GM10248 (cell line): ENCODE measurements around the gene CNKSR1.

Source experiments
- CTCF ChIA-PET: fragments of 300-600 bp; sonication (Branson Sonifier 250); formaldehyde crosslinking; extraction: SDS; loops from one replicate; lab custom pipeline; 2021; ENCODE audit warnings: antibody characterized with exemption; lab: Yijun Ruan, JAX
- POLR2A ChIA-PET: fragments of 350-650 bp; sonication (Branson Sonifier 250); formaldehyde crosslinking; extraction: SDS; loops from one replicate; lab custom pipeline; 2020; ENCODE audit warnings: antibody characterized with exemption; lab: Yijun Ruan, JAX
- DNase-seq: peaks from one replicate; pipeline ENCODE4 v3.0.0; 2012; ENCODE audit errors: extremely low spot score
- TF ChIP-seq, protein P1 (sequence below): IDR thresholded peaks from 2 replicates; pipeline ENCODE4 v1.5.1; 2012; ENCODE audit warnings: mild to moderate bottlenecking, low read depth; ENCODE audit errors: extremely low read depth, missing control alignments, control extremely low read depth

The CNKSR1 gene, protein sequence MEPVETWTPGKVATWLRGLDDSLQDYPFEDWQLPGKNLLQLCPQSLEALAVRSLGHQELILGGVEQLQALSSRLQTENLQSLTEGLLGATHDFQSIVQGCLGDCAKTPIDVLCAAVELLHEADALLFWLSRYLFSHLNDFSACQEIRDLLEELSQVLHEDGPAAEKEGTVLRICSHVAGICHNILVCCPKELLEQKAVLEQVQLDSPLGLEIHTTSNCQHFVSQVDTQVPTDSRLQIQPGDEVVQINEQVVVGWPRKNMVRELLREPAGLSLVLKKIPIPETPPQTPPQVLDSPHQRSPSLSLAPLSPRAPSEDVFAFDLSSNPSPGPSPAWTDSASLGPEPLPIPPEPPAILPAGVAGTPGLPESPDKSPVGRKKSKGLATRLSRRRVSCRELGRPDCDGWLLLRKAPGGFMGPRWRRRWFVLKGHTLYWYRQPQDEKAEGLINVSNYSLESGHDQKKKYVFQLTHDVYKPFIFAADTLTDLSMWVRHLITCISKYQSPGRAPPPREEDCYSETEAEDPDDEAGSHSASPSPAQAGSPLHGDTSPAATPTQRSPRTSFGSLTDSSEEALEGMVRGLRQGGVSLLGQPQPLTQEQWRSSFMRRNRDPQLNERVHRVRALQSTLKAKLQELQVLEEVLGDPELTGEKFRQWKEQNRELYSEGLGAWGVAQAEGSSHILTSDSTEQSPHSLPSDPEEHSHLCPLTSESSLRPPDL

DNA sequence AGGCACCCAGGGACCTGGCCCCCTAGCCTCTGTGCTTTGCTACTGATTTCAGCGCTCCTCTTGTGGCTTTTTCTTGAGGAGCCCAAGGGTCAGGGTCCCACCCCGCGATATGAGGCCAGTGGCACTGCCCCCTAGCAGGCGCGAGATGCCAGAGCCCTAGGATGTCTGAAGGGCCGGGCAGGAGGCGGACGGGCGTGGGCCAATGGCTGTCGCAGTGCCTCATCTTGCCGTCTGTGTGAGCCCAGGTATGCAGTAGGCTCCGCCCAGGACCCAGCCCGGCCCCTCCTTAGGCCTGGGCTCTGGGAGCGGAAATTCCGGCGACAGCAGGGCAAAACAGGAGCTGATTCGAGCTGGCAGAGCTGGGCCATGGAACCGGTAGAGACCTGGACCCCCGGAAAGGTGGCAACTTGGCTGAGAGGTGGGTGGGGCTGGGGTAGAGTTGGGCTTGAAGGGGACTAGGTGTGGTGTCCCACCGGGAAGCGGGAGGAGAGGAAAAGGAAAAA is at the start of gene CNKSR1:
Gene CNKSR1 (plus strand): TSS at position 310 of the 503 bp plus-strand sequence. CDS start 57 bp downstream, at position 367.
- POLR2A ChIA-PET = no interaction called here
- TF ChIP-seq, protein P1, sequence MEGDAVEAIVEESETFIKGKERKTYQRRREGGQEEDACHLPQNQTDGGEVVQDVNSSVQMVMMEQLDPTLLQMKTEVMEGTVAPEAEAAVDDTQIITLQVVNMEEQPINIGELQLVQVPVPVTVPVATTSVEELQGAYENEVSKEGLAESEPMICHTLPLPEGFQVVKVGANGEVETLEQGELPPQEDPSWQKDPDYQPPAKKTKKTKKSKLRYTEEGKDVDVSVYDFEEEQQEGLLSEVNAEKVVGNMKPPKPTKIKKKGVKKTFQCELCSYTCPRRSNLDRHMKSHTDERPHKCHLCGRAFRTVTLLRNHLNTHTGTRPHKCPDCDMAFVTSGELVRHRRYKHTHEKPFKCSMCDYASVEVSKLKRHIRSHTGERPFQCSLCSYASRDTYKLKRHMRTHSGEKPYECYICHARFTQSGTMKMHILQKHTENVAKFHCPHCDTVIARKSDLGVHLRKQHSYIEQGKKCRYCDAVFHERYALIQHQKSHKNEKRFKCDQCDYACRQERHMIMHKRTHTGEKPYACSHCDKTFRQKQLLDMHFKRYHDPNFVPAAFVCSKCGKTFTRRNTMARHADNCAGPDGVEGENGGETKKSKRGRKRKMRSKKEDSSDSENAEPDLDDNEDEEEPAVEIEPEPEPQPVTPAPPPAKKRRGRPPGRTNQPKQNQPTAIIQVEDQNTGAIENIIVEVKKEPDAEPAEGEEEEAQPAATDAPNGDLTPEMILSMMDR = no peak
- CTCF ChIA-PET = interaction anchor here (0.7 to 4.9 kb wide), 6 partner anchors 8 to 145 kb away, joined by 3 to 44 read pairs (median 4); partner anchors contain the start of genes C1orf232, CEP85 and ZNF593
- no peak for DNase-seq

DNA sequence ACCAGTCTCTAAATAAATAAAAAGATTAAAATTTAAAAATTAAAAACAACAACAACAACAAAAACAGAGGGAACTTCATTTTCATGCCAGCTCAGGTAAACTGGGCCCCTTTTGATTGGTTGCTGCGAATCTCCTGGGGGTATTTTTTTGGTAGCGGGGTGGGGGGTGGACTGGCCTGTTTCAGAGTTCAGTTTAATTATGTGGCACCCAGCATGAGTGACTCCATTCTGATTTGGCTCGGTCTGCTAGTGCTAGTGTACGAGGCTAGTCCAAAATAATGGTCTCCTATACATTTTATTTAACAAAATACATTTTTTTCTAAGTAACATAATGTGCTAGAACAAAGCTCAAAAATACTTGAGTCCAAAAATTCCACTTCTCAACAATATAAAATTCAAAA is 47.5 kb upstream of the CNKSR1 start:
- POLR2A ChIA-PET = no interaction called here
- CTCF ChIA-PET = interaction anchor here (1.2 to 7.9 kb wide), 2 partner anchors 15 to 248 kb away, joined by 3 to 93 read pairs; no protein-coding TSS in a partner anchor
- TF ChIP-seq, protein P1 = no peak
- no peak for DNase-seq

- TF ChIP-seq, protein P1 = no peak
- no peak for DNase-seq
- CTCF ChIA-PET = interaction anchor here (1.5 to 7.9 kb wide), 2 partner anchors 14 to 133 kb away, joined by 3 to 93 read pairs; partner anchors contain the start of gene PAFAH2
- POLR2A ChIA-PET = no interaction called here
Observed at GRCh38 chr1:26130695-26131094, 46.6 kb upstream of the CNKSR1 start.

DNA sequence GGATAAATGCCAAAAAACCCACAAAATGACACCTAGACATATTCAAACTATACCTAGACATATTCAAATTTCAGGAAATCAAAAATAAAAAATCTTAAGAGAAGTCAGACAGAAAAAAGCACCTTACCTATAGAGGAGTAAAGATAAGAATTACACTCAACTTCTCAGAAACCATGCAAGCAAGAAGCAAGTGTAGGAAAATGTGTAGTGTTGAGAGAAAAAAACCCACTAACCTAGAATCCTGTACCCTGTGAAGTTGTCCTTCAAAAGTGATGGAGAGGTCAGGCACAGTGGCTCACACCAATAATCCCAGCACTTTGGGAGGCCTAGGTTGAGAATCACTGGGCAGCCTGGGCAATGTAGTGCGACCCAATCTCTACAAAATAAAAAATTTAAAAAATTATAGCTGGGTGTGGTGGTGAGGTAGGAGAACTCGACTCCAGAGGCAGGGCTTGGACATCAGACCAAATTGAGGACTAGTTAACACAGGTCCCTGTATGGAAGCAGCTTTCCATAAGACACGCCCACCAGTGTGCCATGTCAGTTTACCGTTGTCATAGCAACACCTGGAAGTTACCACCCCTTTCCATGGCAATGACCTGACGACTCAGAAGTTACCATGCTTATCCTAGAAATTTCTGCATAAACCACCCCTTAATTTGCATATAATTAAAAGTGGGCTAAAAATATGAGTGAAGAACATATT is 45.0 kb upstream of the CNKSR1 start:
- DNase-seq = no peak
- CTCF ChIA-PET = interaction anchor here (1.0 to 7.9 kb wide), 3 partner anchors 12 to 285 kb away, joined by 3 to 93 read pairs (median 4); no protein-coding TSS in a partner anchor
- TF ChIP-seq, protein P1 = no peak
- POLR2A ChIA-PET = no interaction called here

DNA sequence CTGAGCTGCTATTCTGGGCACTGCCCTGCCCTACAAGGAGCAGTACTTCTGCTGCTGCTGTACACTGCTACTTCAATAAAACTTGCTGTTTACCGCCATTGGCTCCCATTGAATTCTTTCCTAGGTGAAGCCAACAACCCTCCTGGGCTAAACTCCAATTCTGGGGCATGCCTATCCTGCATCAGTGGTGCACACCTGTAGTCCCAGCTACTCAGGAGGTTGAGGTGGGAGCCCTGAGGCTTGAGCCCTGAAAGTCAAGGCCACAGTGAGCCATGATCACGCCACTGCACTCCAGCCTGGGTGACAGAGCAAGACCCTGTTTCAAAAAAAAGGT is 44.5 kb upstream of the CNKSR1 start:
- no peak for DNase-seq
- TF ChIP-seq, protein P1 = no peak
- ChIA-PET CTCF (interaction anchor here (1.0 to 7.9 kb wide), 3 partner anchors 12 to 284 kb away, joined by 3 to 93 read pairs (median 4); no protein-coding TSS in a partner anchor), POLR2A (no interaction called here)

DNA sequence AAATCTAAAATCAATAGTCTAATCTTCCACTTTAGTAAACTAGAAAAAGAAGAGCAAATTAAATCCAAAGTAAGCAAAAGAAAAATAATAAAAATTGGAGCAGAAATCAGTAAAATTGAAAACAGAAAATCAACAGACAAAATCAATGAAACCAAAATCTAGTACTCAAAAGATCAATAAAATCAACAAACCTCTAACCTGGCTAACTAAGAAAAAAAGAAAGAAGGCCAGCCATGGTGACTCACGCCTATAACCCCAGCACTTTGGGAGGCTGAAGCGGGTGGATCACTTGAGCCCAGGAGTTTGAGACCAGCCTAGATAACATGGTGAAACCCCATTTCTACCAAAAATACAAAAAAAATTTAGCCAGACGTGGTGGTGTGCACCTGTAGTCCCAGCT is 42.8 kb upstream of the CNKSR1 start:
- ChIA-PET POLR2A (no interaction called here), CTCF (interaction anchor here (1.0 kb wide), 1 partner anchor 30 kb away, joined by 3 read pairs; no protein-coding TSS in a partner anchor)
- no peak for DNase-seq
- TF ChIP-seq, protein P1 = no peak
